GM19397 (cell line): ENCODE measurements around the gene BATF3.

Source experiments
- ATAC-seq: cut with Tn5 transposase; IDR thresholded peaks from one replicate; pipeline ENCODE4 v1.9.1; 2021; ENCODE audit warnings: mild to moderate bottlenecking, moderate library complexity; ENCODE audit not compliant: unreplicated experiment

Gene BATF3

GRCh38 chr1:212710566-212710965 is 10.9 kb upstream of the BATF3 start:
- ATAC-seq = no peak

DNA sequence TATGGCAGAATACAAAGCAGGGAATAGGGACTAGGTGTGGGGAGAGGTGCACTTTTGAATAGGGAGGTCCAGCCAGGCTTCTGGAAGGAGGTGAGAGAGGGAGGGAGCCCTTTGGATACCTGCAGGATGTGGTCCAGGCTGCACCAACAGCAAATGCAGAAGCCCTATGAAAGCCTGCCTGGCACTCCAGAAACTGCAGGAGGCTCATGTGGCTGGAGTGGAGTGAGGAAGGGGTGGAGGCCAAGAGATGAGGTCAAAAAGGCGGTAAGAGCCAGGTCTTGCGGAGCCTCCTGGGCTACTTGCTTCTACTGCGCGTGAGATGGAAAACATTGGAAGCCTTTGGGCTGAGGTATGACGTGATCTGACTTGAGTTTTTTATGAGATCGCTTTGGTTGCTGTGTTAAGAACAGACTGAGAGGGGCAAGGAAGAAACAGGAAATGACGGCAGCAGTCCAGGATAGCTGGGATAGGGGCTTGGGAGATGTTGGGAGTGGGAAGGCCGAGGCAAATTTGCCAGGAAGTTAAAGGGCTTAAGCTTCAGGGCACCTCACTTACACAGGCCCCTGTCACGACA is 4.4 kb upstream of the BATF3 start:
- ATAC-seq = no peak

- no peak for ATAC-seq
These were observed 3.0 kb upstream of the BATF3 start for GRCh38 chr1:212702672-212703071.

GRCh38 chr1:212701910-212702309 is 2.3 kb upstream of the BATF3 start:
- no peak for ATAC-seq

DNA sequence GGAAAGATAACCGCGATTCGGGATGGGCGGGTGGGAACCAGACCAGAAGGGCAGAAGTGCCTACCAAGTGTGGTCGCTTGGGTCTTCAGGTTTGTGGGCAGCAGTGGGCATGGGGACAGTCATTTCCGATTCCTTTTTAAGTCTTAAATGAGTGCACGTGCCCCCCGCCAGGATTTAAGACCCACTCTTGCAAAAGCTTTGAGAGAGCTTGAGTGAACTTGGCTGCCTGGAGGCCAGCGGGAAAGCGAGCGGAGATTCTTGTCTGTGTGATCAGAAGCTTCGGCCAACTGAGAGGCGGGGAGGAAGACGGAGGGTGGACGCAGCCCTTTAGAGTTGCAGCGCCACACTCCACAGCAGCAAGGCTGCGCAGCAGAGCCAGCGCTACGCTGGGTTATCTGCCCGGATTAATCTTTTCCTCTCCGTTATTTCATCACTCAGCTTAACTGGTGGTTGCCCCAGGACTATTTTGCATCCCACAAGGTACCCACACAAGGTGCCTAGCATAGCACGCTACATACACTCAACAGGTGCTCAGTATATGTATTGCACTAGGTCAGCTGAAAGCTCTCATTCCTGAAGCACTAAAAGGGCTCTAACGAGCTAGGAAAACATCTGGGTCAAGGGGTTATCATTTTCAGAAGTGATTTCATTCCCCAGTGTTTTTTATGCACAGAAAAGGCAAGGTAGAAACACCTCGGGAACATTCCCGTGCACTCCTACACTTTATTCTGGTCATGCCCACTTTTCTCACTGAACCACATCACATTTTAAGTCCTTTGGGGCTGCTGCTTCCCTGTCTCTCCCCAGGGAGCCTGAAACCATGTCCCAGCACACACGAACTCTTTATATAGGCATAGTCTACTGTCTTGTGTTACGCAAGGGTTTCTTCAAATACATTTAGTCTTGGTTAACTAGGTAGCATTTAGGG is 1.5 kb upstream of the BATF3 start:
- peak; percentile 34 for ATAC-seq

GRCh38 chr1:212700223-212700891 is 717 bp upstream of the BATF3 start:
- ATAC-seq = peak; percentile 25

DNA sequence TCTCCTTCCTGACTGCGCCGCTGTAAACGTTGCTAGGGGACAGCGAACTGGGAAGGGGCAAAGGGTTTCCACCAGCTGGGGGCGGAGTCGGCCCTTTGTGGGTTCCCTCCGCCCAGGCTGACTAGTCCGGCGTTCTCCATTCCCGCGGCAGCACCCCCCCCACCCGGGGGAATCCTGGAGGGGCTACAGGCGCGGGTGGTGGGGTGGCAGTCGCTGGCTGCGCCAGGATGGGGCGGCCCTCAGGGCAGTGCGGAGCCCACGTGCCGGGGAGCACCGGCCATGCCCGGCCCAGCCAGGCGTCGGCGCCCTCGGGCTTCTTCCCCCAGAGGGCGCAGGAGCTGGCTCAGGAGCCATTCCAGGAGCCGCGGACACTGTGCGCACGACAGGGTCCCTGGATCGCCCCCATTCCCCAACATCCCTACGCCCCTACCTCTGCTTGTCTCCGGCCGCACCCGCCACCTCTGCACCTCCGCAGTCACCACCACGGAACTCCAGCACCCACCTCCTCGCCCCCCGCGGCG is 476 bp downstream of the BATF3 start:
- peak; percentile 50 for ATAC-seq

- no peak for ATAC-seq
These were observed 1.1 kb downstream of the BATF3 start for GRCh38 chr1:212698467-212699103.

DNA sequence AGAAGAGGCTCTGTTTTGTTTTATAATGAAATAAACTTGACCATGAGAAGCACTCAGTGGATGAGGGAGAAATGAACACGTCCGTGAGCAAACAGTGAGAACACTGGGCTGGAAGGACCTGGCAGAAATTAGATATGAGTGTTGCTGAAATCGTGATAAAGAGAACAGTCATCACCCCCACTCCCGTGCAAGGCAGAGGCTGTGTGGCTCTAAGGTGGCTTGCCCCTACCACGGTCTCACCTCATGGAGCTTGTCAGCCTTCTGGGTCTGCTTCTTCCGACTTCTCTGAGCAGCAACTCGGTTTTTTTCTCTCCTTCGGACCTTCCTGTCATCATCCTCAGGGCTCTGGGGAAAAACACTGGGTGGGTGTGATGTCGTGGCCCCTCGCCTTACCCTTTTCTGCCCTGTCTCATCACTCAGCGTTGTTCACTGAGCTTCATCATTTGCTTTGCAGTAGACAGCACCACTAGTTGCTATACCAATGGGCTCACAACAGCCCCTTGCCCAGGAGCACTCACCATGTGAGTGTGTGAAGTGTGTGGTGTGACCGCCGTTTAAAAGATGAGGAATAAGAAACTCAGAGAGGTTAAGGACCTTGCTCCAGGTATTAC is 2.8 kb downstream of the BATF3 start:
- no peak for ATAC-seq

DNA sequence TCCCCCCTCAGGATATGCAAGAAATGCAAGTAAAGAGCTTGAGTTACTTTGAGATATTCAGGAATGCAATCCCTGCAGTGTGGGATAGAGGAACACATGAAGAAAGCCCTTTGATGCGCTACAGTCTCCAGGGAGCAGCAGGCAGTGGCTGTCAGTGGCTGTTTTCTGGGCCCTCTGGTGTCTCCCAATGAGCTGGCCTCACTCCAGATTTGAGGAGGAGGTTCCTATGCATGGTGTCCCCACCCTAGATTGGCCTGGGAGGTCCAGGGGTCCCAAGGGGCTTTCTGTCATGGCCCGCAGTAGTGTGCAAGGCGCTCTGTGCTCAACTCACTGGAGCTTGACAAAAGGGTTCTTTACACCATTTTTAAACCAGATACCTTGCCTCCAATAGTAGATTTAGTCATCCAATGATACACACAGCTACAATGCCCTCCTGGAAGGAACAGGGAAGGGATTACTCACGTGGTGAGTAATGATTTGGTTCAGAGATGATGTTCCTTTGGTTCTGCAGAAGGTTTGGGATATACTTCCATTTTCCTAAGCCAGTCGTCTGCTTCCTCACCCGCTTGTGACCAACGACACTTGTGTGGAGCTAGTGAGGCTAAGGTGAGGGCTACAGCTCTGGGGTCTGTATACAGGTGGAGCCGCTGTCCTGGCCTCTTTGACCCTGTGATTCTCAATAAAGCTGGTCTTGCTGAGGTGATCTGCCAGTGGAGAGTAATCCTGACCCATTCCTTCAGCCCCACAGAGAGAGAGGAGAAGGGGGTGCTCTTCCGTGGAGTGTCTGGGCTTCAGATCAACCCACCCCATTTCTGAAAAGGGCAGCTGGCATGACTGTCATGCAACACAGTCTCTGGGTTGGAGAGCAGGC is 6.6 kb downstream of the BATF3 start:
- no peak for ATAC-seq

DNA sequence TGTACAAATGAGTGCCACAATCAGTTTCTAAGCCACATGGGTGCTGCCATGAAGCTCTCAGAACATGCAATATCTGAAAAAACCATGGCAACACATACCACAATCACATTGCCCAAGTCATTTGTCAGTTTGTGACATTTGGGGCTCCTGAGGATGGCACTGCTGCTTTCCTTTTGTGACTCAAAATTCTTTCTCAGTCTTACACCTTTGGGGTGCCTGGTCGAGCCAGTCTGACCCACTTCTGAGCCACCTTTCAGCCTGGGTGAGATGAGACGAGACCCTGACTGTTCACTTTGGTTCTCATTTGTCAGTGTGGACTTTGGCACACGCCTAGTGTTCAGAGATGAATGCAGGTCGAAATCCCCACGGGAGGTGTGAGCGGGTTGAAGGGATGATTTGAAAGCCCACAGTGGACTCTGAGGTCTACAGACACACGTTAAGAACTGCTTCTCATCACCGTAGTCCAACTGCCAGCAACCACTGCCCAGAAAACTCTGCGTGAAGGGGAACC is 8.0 kb downstream of the BATF3 start:
- peak; percentile 49 for ATAC-seq

- no peak for ATAC-seq
These were observed 8.7 kb downstream of the BATF3 start for GRCh38 chr1:212690816-212691403.

DNA sequence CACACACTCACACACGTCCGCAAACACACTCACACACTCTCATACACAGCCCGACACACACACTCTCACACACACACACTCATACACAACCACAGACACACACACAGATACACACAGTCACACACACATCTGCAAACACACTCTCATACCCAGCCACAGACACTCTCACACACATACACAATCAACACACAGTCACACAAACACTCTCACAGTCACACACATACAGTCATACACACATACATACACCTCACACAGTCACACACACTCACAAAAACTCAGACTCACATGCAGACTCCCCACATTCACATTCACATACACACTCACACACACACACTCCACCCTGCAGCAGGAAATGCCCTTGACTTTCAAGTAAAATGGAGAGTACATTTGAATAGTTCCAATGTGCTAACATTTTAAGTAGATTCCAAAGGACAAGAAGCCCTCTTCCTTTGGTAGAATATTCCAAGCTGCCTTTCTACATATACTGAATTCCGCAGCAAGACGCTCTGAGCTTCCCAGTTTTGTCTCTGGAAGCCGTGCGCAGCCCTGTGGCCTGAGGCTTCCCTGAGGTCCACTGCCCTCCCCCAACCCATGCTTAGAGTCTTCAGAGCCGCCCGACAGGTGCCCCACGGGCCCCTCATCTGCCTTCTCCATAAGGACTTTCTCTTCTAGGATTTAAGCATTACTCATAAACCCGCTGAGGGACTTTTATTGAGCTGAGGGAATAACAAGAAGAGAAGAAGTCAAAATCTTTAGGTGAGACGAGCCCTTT is 9.7 kb downstream of the BATF3 start:
- ATAC-seq = no peak

DNA sequence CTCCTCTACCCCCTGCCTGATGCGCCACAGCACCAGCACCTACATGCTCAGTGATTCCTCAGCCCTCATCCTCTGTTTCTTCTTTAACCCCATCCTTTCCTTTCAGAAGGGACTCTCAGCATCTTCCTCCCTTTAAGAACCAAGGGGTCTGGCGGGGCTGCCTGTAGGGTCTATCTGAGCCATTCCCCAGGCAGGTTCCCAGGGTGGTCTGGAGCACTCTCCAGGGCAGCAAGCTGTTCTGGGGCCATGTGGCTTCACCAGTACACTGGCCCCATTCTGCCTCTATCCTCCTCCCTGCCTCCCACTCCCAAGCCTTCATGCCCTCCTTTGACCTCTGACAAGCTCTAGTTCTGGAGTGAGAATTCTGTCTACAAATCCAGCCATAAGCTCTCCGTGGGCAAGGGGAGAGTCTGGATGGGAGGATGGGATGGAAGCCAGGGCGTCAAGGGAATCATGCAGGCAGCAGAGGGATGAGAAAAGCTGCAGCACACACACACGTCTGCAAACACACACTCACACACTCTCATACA is 10.4 kb downstream of the BATF3 start:
- ATAC-seq = no peak

DNA sequence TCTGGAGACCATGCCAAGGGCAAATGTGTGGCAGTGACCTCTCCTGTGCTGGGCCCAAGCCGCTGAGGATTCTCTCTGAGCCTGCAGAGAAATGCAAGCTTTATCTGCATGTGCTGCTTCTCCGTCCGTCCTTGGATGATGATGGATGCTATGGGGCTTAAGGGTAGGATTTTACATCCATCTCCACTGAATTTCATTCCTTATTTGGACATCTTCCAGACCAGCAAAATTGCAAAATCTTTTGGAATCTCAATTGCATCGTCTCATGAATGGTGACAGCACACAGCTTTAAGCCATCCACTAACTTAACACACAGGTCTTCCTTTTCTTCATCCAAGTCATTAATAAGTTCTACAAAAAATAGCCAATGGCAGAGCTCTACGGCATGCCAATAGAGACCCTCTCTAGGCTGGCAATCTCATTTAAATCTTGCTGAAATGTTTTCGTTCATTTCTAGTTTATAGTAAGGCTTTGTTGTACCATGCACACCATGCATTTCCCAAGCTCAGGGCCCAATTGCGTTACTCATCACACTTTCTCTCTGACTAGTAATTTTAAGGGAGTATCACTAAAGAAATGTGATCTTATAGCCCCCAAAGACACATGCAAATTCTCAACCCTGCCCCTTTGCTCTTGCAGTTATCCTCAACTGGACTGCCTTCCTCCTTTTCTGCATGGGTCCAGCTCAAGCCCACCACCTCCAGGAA is 11.1 kb downstream of the BATF3 start:
- ATAC-seq = no peak

DNA sequence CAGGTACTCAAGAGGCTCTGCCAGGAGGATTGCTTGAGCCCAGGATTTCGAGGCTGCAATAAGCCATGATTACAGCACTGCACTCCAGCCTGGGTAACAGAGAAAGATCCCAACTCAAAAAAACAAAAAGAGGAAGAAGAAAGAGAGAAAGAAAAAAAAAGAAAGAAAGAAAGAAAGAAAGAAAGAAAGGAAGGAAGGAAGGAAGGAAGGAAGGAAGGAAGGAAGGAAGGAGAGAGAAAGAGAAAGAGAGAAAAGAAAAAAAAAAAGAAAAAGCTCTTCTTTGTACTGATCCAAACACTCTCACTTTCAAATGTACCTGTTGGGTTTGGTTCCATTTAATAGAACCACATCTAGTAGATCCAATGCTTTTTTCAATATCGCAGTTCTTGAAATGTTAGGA is 11.8 kb downstream of the BATF3 start:
- no peak for ATAC-seq

GRCh38 chr1:212686591-212686990 is 13.0 kb downstream of the BATF3 start:
- ATAC-seq = no peak

DNA sequence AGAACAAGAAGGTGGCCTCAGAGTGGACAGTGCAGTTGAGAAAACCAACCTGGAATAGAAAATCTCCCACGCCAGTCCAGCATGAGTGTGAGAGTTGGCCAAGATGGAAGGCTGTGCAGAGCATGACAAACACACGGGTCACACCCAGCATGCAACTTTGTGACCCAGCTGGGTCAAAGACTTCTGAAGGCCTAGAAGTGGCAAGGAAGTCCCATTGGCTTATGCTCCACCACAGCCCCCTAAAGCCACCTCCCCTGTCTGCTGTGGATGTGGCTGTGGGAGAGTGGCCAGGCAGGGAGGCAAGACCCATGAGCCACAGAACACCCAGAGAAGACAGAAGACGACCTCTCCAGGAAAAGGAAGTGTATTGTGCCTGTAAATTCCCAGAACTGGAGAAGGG is 13.6 kb downstream of the BATF3 start:
- no peak for ATAC-seq
